Karpas-422 (cell line): ENCODE results near the gene AQP12B. TPM values are rescaled to one million over a fixed set of nuclear protein-coding genes. Genes with fewer than 3 reads are reported as not detected.

Experiments used
- DNase-seq: peaks from one replicate; pipeline ENCODE4 v3.0.0-alpha.2; 2015
- H2AFZ ChIP-seq: fragments of 200-600 bp; sonication (generic); 2 replicates; pipeline ENCODE4 v1.6.1; 2014; ENCODE audit warnings: antibody characterized with exemption, low read length, mixed read lengths
- H3K27ac ChIP-seq: fragments of 200-600 bp; sonication (generic); 2 replicates; pipeline ENCODE4 v1.5.1; 2014; ENCODE audit warnings: mild to moderate bottlenecking, low read length, moderate library complexity
- H3K27me3 ChIP-seq: fragments of 200-600 bp; sonication (generic); 2 replicates; pipeline ENCODE4 v1.6.1; 2014; ENCODE audit warnings: low read length, mixed read lengths
- H3K36me3 ChIP-seq: fragments of 200-600 bp; sonication (generic); 2 replicates; pipeline ENCODE4 v1.6.1; 2014; ENCODE audit warnings: low read length, mixed read lengths; ENCODE audit not compliant: insufficient read depth
- H3K4me1 ChIP-seq: fragments of 200-600 bp; sonication (generic); 2 replicates; pipeline ENCODE4 v1.6.1; 2014; ENCODE audit warnings: mild to moderate bottlenecking, low read length, mixed read lengths
- H3K4me2 ChIP-seq: fragments of 200-600 bp; sonication (generic); 2 replicates; pipeline ENCODE4 v1.6.1; 2014; ENCODE audit warnings: low read length, low read depth, mild to moderate bottlenecking; ENCODE audit not compliant: poor library complexity, severe bottlenecking
- H3K4me3 ChIP-seq: fragments of 200-600 bp; sonication (generic); 2 replicates; pipeline ENCODE4 v1.5.1; 2014; ENCODE audit warnings: mild to moderate bottlenecking, antibody characterized with exemption, low read length, mixed read lengths
- H3K79me2 ChIP-seq: fragments of 200-600 bp; sonication (generic); 2 replicates; pipeline ENCODE4 v1.6.1; 2014; ENCODE audit warnings: mild to moderate bottlenecking, low read length, mixed read lengths
- H3K9ac ChIP-seq: fragments of 200-600 bp; sonication (generic); 2 replicates; pipeline ENCODE4 v1.6.0; 2014; ENCODE audit warnings: low read length
- H3K9me2 ChIP-seq: fragments of 200-600 bp; sonication (generic), shearing (Covaris generic); replicated peaks from 2 replicates; pipeline ENCODE4 v1.6.0; 2014; ENCODE audit warnings: mild to moderate bottlenecking, low read length, moderate library complexity; ENCODE audit not compliant: insufficient read depth
- H3K9me3 ChIP-seq: fragments of 300-700, 200-600 bp; sonication (generic); 2 replicates; pipeline ENCODE4 v1.6.1; 2014; ENCODE audit warnings: low read length, mixed read lengths
- H4K20me1 ChIP-seq: fragments of 200-600 bp; sonication (generic); 2 replicates; pipeline ENCODE4 v1.6.1; 2014; ENCODE audit warnings: mild to moderate bottlenecking, antibody characterized with exemption, low read length, low read depth; ENCODE audit not compliant: insufficient read depth
- total RNA-seq: library from RNA; depleted of rRNA; stranded (reverse); fragments of >200 nt; shearing (Covaris generic); gene quantifications from 2 replicates; pipeline ENCODE4 v1.2.3, GENCODE V29; 2014; ENCODE audit warnings: low replicate concordance

Gene AQP12B
- total RNA-seq, 1 experiment from 2014 or later: not detected

- no peak overlapping the region for H3K4me2 ChIP-seq
- no peak overlapping the region for H2AFZ ChIP-seq
- no peaks in the 10 kb centered on the region for H3K79me2 ChIP-seq
- H3K9ac ChIP-seq: no peak overlapping the region
- no peaks in the 10 kb centered on the region for H3K9me2 ChIP-seq
- no peaks in the 10 kb centered on the region for H3K4me1 ChIP-seq
- H3K9me3 ChIP-seq: no peaks in the 10 kb centered on the region
- H4K20me1 ChIP-seq: no peaks in the 10 kb centered on the region
- no peak for DNase-seq
- no peaks in the 10 kb centered on the region for H3K27me3 ChIP-seq
- H3K27ac ChIP-seq: no peak overlapping the region
- no peaks in the 10 kb centered on the region for H3K36me3 ChIP-seq
- no peak overlapping the region for H3K4me3 ChIP-seq
These were observed 44.2 kb upstream of the AQP12B start for GRCh38 chr2:240726876-240727275.

GRCh38 chr2:240725671-240726070, 43.0 kb upstream of the AQP12B start:
- H3K9me2 ChIP-seq: no peaks in the 10 kb centered on the region
- H3K4me1 ChIP-seq: no peaks in the 10 kb centered on the region
- no peak overlapping the region for H3K27ac ChIP-seq
- H3K9ac ChIP-seq: no peak overlapping the region
- H3K79me2 ChIP-seq: no peaks in the 10 kb centered on the region
- H3K4me3 ChIP-seq: no peak overlapping the region
- H3K36me3 ChIP-seq: no peaks in the 10 kb centered on the region
- no peak overlapping the region for H3K4me2 ChIP-seq
- no peak overlapping the region for H2AFZ ChIP-seq
- H3K27me3 ChIP-seq: no peaks in the 10 kb centered on the region
- no peaks in the 10 kb centered on the region for H4K20me1 ChIP-seq
- H3K9me3 ChIP-seq: no peaks in the 10 kb centered on the region
- no peak for DNase-seq

GRCh38 chr2:240725266-240725665, 42.6 kb upstream of the AQP12B start:
- H3K27me3 ChIP-seq: no peaks in the 10 kb centered on the region
- no peak overlapping the region for H3K4me3 ChIP-seq
- DNase-seq: no peak
- H3K9me3 ChIP-seq: no peaks in the 10 kb centered on the region
- no peaks in the 10 kb centered on the region for H3K36me3 ChIP-seq
- H4K20me1 ChIP-seq: no peaks in the 10 kb centered on the region
- H3K27ac ChIP-seq: no peak overlapping the region
- H3K4me1 ChIP-seq: no peaks in the 10 kb centered on the region
- no peak overlapping the region for H3K9ac ChIP-seq
- no peaks in the 10 kb centered on the region for H3K9me2 ChIP-seq
- no peaks in the 10 kb centered on the region for H3K79me2 ChIP-seq
- H3K4me2 ChIP-seq: no peak overlapping the region
- H2AFZ ChIP-seq: no peak overlapping the region

- DNase-seq: no peak
- Histone ChIP-seq H3K27ac (no peak overlapping the region), H3K9ac (no peak overlapping the region), H3K4me1 (no peaks in the 10 kb centered on the region), H3K9me2 (no peaks in the 10 kb centered on the region), H4K20me1 (no peaks in the 10 kb centered on the region), H3K79me2 (no peaks in the 10 kb centered on the region), H3K36me3 (no peaks in the 10 kb centered on the region), H3K9me3 (no peaks in the 10 kb centered on the region), H2AFZ (no peak overlapping the region), H3K27me3 (no peaks in the 10 kb centered on the region), H3K4me3 (no peak overlapping the region), H3K4me2 (no peak overlapping the region)
These were observed 41.7 kb upstream of the AQP12B start for GRCh38 chr2:240724431-240724830.

GRCh38 chr2:240723851-240724250, 41.2 kb upstream of the AQP12B start:
- Histone ChIP-seq H3K27me3 (no peaks in the 10 kb centered on the region), H3K4me2 (no peak overlapping the region), H3K9me2 (no peaks in the 10 kb centered on the region), H3K9ac (no peak overlapping the region), H3K36me3 (no peaks in the 10 kb centered on the region), H4K20me1 (no peaks in the 10 kb centered on the region), H3K79me2 (no peaks in the 10 kb centered on the region), H3K4me3 (no peak overlapping the region), H2AFZ (no peak overlapping the region), H3K4me1 (no peaks in the 10 kb centered on the region), H3K27ac (no peak overlapping the region), H3K9me3 (no peaks in the 10 kb centered on the region)
- no peak for DNase-seq

- Histone ChIP-seq H3K9ac (no peak overlapping the region), H3K79me2 (no peaks in the 10 kb centered on the region), H3K9me3 (no peaks in the 10 kb centered on the region), H3K4me2 (no peak overlapping the region), H2AFZ (no peak overlapping the region), H3K9me2 (no peaks in the 10 kb centered on the region), H3K27me3 (no peaks in the 10 kb centered on the region), H3K4me1 (no peaks in the 10 kb centered on the region), H4K20me1 (no peaks in the 10 kb centered on the region), H3K36me3 (no peaks in the 10 kb centered on the region), H3K27ac (no peak overlapping the region), H3K4me3 (no peak overlapping the region)
- no peak for DNase-seq
These were observed 40.4 kb upstream of the AQP12B start for GRCh38 chr2:240722796-240723735.

GRCh38 chr2:240722376-240722775, 39.7 kb upstream of the AQP12B start:
- no peak overlapping the region for H3K4me2 ChIP-seq
- H3K79me2 ChIP-seq: no peaks in the 10 kb centered on the region
- H3K27ac ChIP-seq: no peak overlapping the region
- no peaks in the 10 kb centered on the region for H3K36me3 ChIP-seq
- H3K9me2 ChIP-seq: no peaks in the 10 kb centered on the region
- H3K27me3 ChIP-seq: no peaks in the 10 kb centered on the region
- no peak overlapping the region for H3K9ac ChIP-seq
- H2AFZ ChIP-seq: no peak overlapping the region
- no peak for DNase-seq
- no peak overlapping the region for H3K4me3 ChIP-seq
- H3K9me3 ChIP-seq: no peaks in the 10 kb centered on the region
- H3K4me1 ChIP-seq: no peaks in the 10 kb centered on the region
- no peaks in the 10 kb centered on the region for H4K20me1 ChIP-seq

GRCh38 chr2:240721596-240722180, 39.0 kb upstream of the AQP12B start:
- Histone ChIP-seq H3K9me3 (no peaks in the 10 kb centered on the region), H3K4me1 (no peaks in the 10 kb centered on the region), H3K79me2 (no peaks in the 10 kb centered on the region), H3K9ac (no peak overlapping the region), H3K9me2 (no peaks in the 10 kb centered on the region), H2AFZ (no peak overlapping the region), H4K20me1 (no peaks in the 10 kb centered on the region), H3K36me3 (no peaks in the 10 kb centered on the region), H3K27me3 (no peaks in the 10 kb centered on the region), H3K27ac (no peak overlapping the region), H3K4me3 (no peak overlapping the region), H3K4me2 (no peak overlapping the region)
- no peak for DNase-seq
